ENCODE results near the gene KRTAP10-2. TPM values are rescaled to one million over a fixed set of nuclear protein-coding genes. Genes with fewer than 3 reads are reported as not detected.

Gene KRTAP10-2
- total and polyA plus RNA-seq, 7 donors = not detected

GRCh38 chr21:44508426-44508710, 42.9 kb downstream of the KRTAP10-2 start:
- no peak for TF ChIP-seq CTCF (IDR thresholded peaks at IDR 0.05)
- no peak for DNase-seq
- intact Hi-C loops (cut with DNase I) = no loop called here
- Histone ChIP-seq H3K27ac (no peak overlapping the region), H3K4me3 (no peak overlapping the region), H3K36me3 (ENCODE audit: insufficient read depth in 1 of 2, low read depth in 1 of 2) (no peaks in the 10 kb centered on the region), H3K9me3 (no peaks in the 10 kb centered on the region), H3K4me1 (no peaks in the 10 kb centered on the region), H3K27me3 (ENCODE audit: insufficient read depth in 3 of 3, low read length in 2 of 3) (peaks cover 0 to 59% (median 15%) of the 10 kb centered on the region in 3 donors)
- 64 to 74% (median 71%) methylated on average over 9 of the region's 9 CpGs for WGBS, 3 donors
- ATAC-seq = no peak

GRCh38 chr21:44507673-44508425, 43.5 kb downstream of the KRTAP10-2 start:
- no peak overlapping the region for H3K27ac ChIP-seq
- no peaks in the 10 kb centered on the region for H3K9me3 ChIP-seq
- DNase-seq (no peak), ATAC-seq (no peak)
- H3K4me3 ChIP-seq = no peak overlapping the region
- peaks cover 0 to 55% (median 15%) of the 10 kb centered on the region in 3 donors for H3K27me3 ChIP-seq (ENCODE audit: insufficient read depth in 3 of 3, low read length in 2 of 3)
- intact Hi-C loops (cut with DNase I) = no loop called here
- H3K36me3 ChIP-seq (ENCODE audit: insufficient read depth in 1 of 2, low read depth in 1 of 2) = no peaks in the 10 kb centered on the region
- H3K4me1 ChIP-seq = no peaks in the 10 kb centered on the region
- 65 to 69% (median 66%) methylated on average over 26 of the region's 26 CpGs for WGBS, 3 donors
- TF ChIP-seq CTCF (IDR thresholded peaks at IDR 0.05) = no peak

GRCh38 chr21:44506279-44507255, 44.7 kb downstream of the KRTAP10-2 start:
- WGBS, 3 donors = 67 to 71% (median 70%) methylated on average over 44 of the region's 44 CpGs
- no peak for DNase-seq

GRCh38 chr21:44505673-44506278, 45.5 kb downstream of the KRTAP10-2 start:
- H3K27me3 ChIP-seq (ENCODE audit: insufficient read depth in 3 of 3, low read length in 2 of 3) = peaks cover 0 to 44% (median 12%) of the 10 kb centered on the region in 3 donors
- no peaks in the 10 kb centered on the region for H3K4me1 ChIP-seq
- no peak overlapping the region for H3K4me3 ChIP-seq
- intact Hi-C loops (cut with DNase I) = no loop called here
- no peak for DNase-seq
- H3K27ac ChIP-seq = no peak overlapping the region
- 76 to 84% (median 80%) methylated on average over 16 of the region's 16 CpGs for WGBS, 3 donors
- no peak for TF ChIP-seq CTCF (IDR thresholded peaks at IDR 0.05)
- no peaks in the 10 kb centered on the region for H3K36me3 ChIP-seq (ENCODE audit: insufficient read depth in 1 of 2, low read depth in 1 of 2)
- ATAC-seq = no peak
- no peaks in the 10 kb centered on the region for H3K9me3 ChIP-seq

More at GRCh38 chr21:44506279-44507255, 44.7 kb downstream of the KRTAP10-2 start:
- H3K4me3 ChIP-seq = no peak overlapping the region
- no peaks in the 10 kb centered on the region for H3K36me3 ChIP-seq (ENCODE audit: insufficient read depth in 1 of 2, low read depth in 1 of 2)
- H3K9me3 ChIP-seq = no peaks in the 10 kb centered on the region
- no peak for TF ChIP-seq CTCF (IDR thresholded peaks at IDR 0.05)
- no peaks in the 10 kb centered on the region for H3K4me1 ChIP-seq
- intact Hi-C loops (cut with DNase I) = no loop called here
- ATAC-seq = no peak
- peaks cover 0 to 51% (median 15%) of the 10 kb centered on the region in 3 donors for H3K27me3 ChIP-seq (ENCODE audit: insufficient read depth in 3 of 3, low read length in 2 of 3)
- H3K27ac ChIP-seq = no peak overlapping the region
